Stomach (tissue), 9 donors: Measurements from ENCODE around the gene CYTL1. TPM values are rescaled to one million over a fixed set of nuclear protein-coding genes. Genes with fewer than 3 reads are reported as not detected.
A peak's percentile ranks its signal among the peaks of the same experiment; 100 is the strongest.

Source experiments
- DNase-seq, 2 donors: peaks; one replicate each; pipeline versions ENCODE4 v3.0.0 to v3.0.0-alpha.2; 2013 to 2019
- H3K27ac ChIP-seq, 5 donors: fragments of 200-600 bp in 4 of 5; sonication (generic) in 4 of 5; one replicate each; pipeline ENCODE4 v1.5.1; 2013 to 2019; ENCODE audit warnings: mild to moderate bottlenecking in 1 of 5, moderate library complexity in 1 of 5
- H3K27me3 ChIP-seq, 3 donors: fragments of 200-600 bp; sonication (generic); one replicate each; pipeline ENCODE4 v1.5.1; 2017 to 2019; ENCODE audit warnings: mixed run types in 1 of 3
- H3K36me3 ChIP-seq, 4 donors: fragments of 200-600 bp; sonication (generic); 1 replicate in 3 of 4; 2 replicates in 1 of 4; pipeline ENCODE4 v1.5.1; 2016 to 2019
- H3K4me1 ChIP-seq, 4 donors: fragments of 200-600 bp; sonication (generic); one replicate each; pipeline ENCODE4 v1.5.1; 2016 to 2019
- H3K4me3 ChIP-seq, 4 donors: fragments of 200-600 bp; sonication (generic) in 3 of 4; one replicate each; pipeline ENCODE4 v1.5.1; 2016 to 2019; ENCODE audit warnings: mild to moderate bottlenecking in 1 of 4
- H3K9me3 ChIP-seq, 4 donors: fragments of 200-600 bp; sonication (generic); one replicate each; pipeline ENCODE4 v1.5.1; 2016 to 2019
- CTCF ChIP-seq, 7 experiments: fragments of 450-650 bp in 4 of 7; fragments of 200-600 bp in 3 of 7; sonication (generic) in 3 of 7; IDR thresholded peaks; one replicate each; pipeline ENCODE4 v1.5.1; 2016 to 2019; ENCODE audit warnings: antibody characterized with exemption in 7 of 7, control low read depth in 2 of 7, mild to moderate bottlenecking in 1 of 7
- EP300 ChIP-seq: sonication (generic); formaldehyde crosslinking; IDR thresholded peaks from one replicate; pipeline ENCODE4 v1.6.1; 2017; ENCODE audit warnings: antibody characterized with exemption
- POLR2A ChIP-seq, 4 donors: fragments of 450-650 bp; IDR thresholded peaks; one replicate each; pipeline ENCODE4 v1.6.1; 2016; ENCODE audit warnings: antibody characterized with exemption in 4 of 4, control low read depth in 2 of 4, mild to moderate bottlenecking in 1 of 4, moderate library complexity in 1 of 4
- POLR2AphosphoS5 ChIP-seq, 3 donors: sonication (generic); formaldehyde crosslinking; IDR thresholded peaks; one replicate each; pipeline ENCODE4 v1.6.1; 2016; ENCODE audit warnings: antibody characterized with exemption in 3 of 3
- WGBS, 5 donors: extraction: QIAGEN DNeasy Blood & Tissue Kit in 3 of 5; methylation state at CpG; one replicate each; pipeline versions ENCODE4 v1.1.5 to v1.1.7; 2013 to 2018; 5-methylcytosine and 5-hydroxymethylcytosine counted together
- intact Hi-C: fragments of 100-400 bp; cut with DNase I; formaldehyde crosslinking; loops from one replicate; pipeline ENCODE4 v1.15.1; 2023; ENCODE audit warnings: low total_unique reads
- polyA plus RNA-seq, 3 donors: library from polyadenylated mRNA; stranded (reverse); fragments of 200-250 nt; gene quantifications; one replicate each; pipeline ENCODE4 v1.2.3, GENCODE V29; 2013
- total RNA-seq, 5 donors: library from RNA; depleted of rRNA; stranded (reverse); fragments of >200 nt; gene quantifications; one replicate each; pipeline versions ENCODE4 v1.1.0 to v1.2.3, GENCODE V29; 2014 to 2016
- donor health status: healthy with polysubstance abuse.
- donor health status: Bipolar disorder and iron deficiency.
- donor health status: healthy.

The CYTL1 gene
- total and polyA plus RNA-seq, 8 donors, result 0.95 to 5.1 (median 1.4) TPM; not detected in 3

GRCh38 chr4:5043579-5043978 lies 24.3 kb upstream of the CYTL1 start:
- Histone ChIP-seq H3K27ac (no peak overlapping the region), H3K4me3 (no peak overlapping the region), H3K9me3 (no peaks in the 10 kb centered on the region), H3K27me3 (peaks cover 0 to 15% (median 0%) of the 10 kb centered on the region in 3 donors), H3K36me3 (no peaks in the 10 kb centered on the region), H3K4me1 (peaks cover 0 to 23% (median 9%) of the 10 kb centered on the region in 4 donors)
- TF ChIP-seq POLR2A (IDR thresholded peaks at IDR 0.05), result no peak
- no peak for TF ChIP-seq CTCF (IDR thresholded peaks at IDR 0.05)
- no peak for TF ChIP-seq EP300
- TF ChIP-seq POLR2AphosphoS5 (IDR thresholded peaks at IDR 0.05), result no peak
- WGBS, 5 donors, result 62 to 82% (median 65%) methylated on average over 6 of the region's 6 CpGs
- intact Hi-C loops, result no loop called here
- no peak for DNase-seq

GRCh38 chr4:5041699-5042098 lies 22.4 kb upstream of the CYTL1 start:
- DNase-seq, result no peak
- TF ChIP-seq POLR2AphosphoS5 (IDR thresholded peaks at IDR 0.05) (no peak), POLR2A (IDR thresholded peaks at IDR 0.05) (no peak), CTCF (IDR thresholded peaks at IDR 0.05) (no peak)
- no peak overlapping the region for H3K27ac ChIP-seq
- 19 to 33% (median 26%) methylated on average over 7 of the region's 7 CpGs for WGBS, 5 donors
- no peak overlapping the region for H3K4me3 ChIP-seq
- peaks cover 0 to 36% (median 19%) of the 10 kb centered on the region in 4 donors for H3K4me1 ChIP-seq
- H3K36me3 ChIP-seq, result no peaks in the 10 kb centered on the region
- peaks cover 0 to 15% (median 0%) of the 10 kb centered on the region in 3 donors for H3K27me3 ChIP-seq
- H3K9me3 ChIP-seq, result no peaks in the 10 kb centered on the region
- intact Hi-C loops, result no loop called here

GRCh38 chr4:5040856-5041620 lies 21.8 kb upstream of the CYTL1 start:
- Histone ChIP-seq H3K27ac (no peak overlapping the region), H3K9me3 (no peaks in the 10 kb centered on the region), H3K4me3 (no peak overlapping the region), H3K4me1 (peaks cover 0 to 41% (median 21%) of the 10 kb centered on the region in 4 donors), H3K36me3 (no peaks in the 10 kb centered on the region), H3K27me3 (peaks cover 0 to 15% (median 0%) of the 10 kb centered on the region in 3 donors)
- DNase-seq, result peak in 1 of 2 donors; percentile 67
- TF ChIP-seq POLR2AphosphoS5 (IDR thresholded peaks at IDR 0.05) (no peak), CTCF (IDR thresholded peaks at IDR 0.05) (no peak), EP300 (no peak), POLR2A (IDR thresholded peaks at IDR 0.05) (no peak)
- WGBS, 5 donors, result 63 to 73% (median 70%) methylated on average over 9 of the region's 9 CpGs
- intact Hi-C loops, result no loop called here

- intact Hi-C loops, result no loop called here
- peaks cover 0 to 12% (median 0%) of the 10 kb centered on the region in 3 donors for H3K27me3 ChIP-seq
- DNase-seq, result no peak
- H3K27ac ChIP-seq, result no peak overlapping the region
- TF ChIP-seq CTCF (IDR thresholded peaks at IDR 0.05), result no peak
- no peak for TF ChIP-seq POLR2AphosphoS5 (IDR thresholded peaks at IDR 0.05)
- no peak for TF ChIP-seq EP300
- no peak for TF ChIP-seq POLR2A (IDR thresholded peaks at IDR 0.05)
- H3K4me3 ChIP-seq, result no peak overlapping the region
- no peaks in the 10 kb centered on the region for H3K9me3 ChIP-seq
- H3K4me1 ChIP-seq, result peaks cover 0 to 46% (median 25%) of the 10 kb centered on the region in 4 donors
- no peaks in the 10 kb centered on the region for H3K36me3 ChIP-seq
- WGBS, 5 donors, result 93 to 100% (median 95%) methylated on average over 7 of the region's 7 CpGs
Observed at GRCh38 chr4:5039800-5040199, 20.5 kb upstream of the CYTL1 start.
